GM06990 (cell line): ENCODE data around the gene SCG2.

Experiments used
- DNase-seq: peaks from one replicate; pipeline ENCODE4 v3.0.0-alpha.2; 2011; ENCODE audit not compliant: insufficient read length; ENCODE audit errors: extremely low read depth
- H3K27me3 ChIP-seq: replicated peaks from 2 replicates; pipeline ENCODE4 v1.6.0; 2011; ENCODE audit warnings: low read length; ENCODE audit not compliant: control insufficient read depth, insufficient read depth
- H3K36me3 ChIP-seq: 2 replicates; pipeline ENCODE4 v1.5.1; 2011; ENCODE audit warnings: low read length; ENCODE audit not compliant: control insufficient read depth, insufficient read depth
- H3K4me3 ChIP-seq: replicated peaks from 2 replicates; pipeline ENCODE4 v1.5.1; 2011; ENCODE audit warnings: low read depth, mild to moderate bottlenecking, control low read depth, low read length
- CTCF ChIP-seq: IDR thresholded peaks from 2 replicates; pipeline ENCODE4 v1.5.1; 2011; ENCODE audit warnings: low read length, control low read depth, mild to moderate bottlenecking, inconsistent platforms; ENCODE audit not compliant: insufficient read depth, poor library complexity, severe bottlenecking

Gene SCG2

DNA sequence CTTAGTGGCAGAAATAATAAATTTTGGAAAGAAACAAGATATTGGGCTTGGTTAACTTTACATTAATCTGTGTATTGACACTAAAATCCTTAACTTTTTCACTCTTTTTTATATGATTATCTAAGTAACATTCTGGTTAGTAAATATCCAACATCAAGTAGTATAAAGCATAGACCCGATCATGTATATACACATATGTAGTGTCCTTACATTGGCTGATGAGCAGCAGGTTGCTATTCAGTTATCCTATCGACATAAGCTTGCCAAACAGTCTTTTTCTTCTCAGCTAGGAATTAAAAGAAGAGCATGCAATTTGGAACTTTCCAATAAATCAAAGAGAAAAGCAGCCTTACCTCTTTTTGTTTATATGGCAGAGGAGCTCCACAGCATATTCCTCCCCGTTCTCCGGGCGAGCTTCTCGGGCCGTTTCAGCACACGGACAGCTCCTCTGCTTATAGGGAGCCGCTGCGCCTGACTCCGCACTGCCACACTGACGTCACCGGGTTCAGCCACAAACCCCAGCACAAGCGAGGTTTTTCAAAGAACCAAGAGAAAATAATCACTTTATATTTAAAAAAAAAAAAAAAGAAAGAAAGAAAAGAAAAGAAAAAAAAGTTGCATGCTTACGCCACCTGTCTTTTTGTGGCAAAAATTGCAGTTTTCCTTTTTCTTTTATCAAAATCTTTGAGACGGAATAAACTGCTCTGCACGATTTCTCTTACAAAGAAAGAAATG, at the start of gene SCG2:
Gene SCG2 (minus strand): TSS at position 430 of the 735 bp plus-strand sequence. CDS start 3,079 bp downstream, outside the sequence.
- H3K27me3 ChIP-seq, result no peaks in the 10 kb centered on the region; the same call in 1 of the 2 replicates
- TF ChIP-seq CTCF, result peak; percentile 38
- DNase-seq, result peak; percentile 13
- no peak within 1 kb of the TSS for H3K4me3 ChIP-seq
- H3K36me3 ChIP-seq, result no peaks in the 10 kb centered on the region

GRCh38 chr2:223649554-223650533, 47.7 kb upstream of the SCG2 start:
- Histone ChIP-seq H3K4me3 (no peak overlapping the region), H3K27me3 (no peaks in the 10 kb centered on the region), H3K36me3 (no peaks in the 10 kb centered on the region)
- TF ChIP-seq CTCF, result no peak
- no peak for DNase-seq

- DNase-seq, result no peak
- Histone ChIP-seq H3K4me3 (no peak overlapping the region), H3K27me3 (no peaks in the 10 kb centered on the region), H3K36me3 (no peaks in the 10 kb centered on the region)
- TF ChIP-seq CTCF, result no peak
These were observed 46.6 kb upstream of the SCG2 start for GRCh38 chr2:223648755-223649154.

- no peak overlapping the region for H3K4me3 ChIP-seq
- no peak for TF ChIP-seq CTCF
- DNase-seq, result no peak
These were observed 45.2 kb upstream of the SCG2 start for GRCh38 chr2:223647258-223647952.

GRCh38 chr2:223644136-223644535, 42.0 kb upstream of the SCG2 start:
- H3K4me3 ChIP-seq, result no peak overlapping the region
- TF ChIP-seq CTCF, result no peak
- no peaks in the 10 kb centered on the region for H3K27me3 ChIP-seq
- DNase-seq, result no peak
- H3K36me3 ChIP-seq, result no peaks in the 10 kb centered on the region

More at GRCh38 chr2:223647258-223647952, 45.2 kb upstream of the SCG2 start:
- no peaks in the 10 kb centered on the region for H3K27me3 ChIP-seq
- no peaks in the 10 kb centered on the region for H3K36me3 ChIP-seq
